Subcutaneous abdominal adipose tissue (tissue), 5 donors: ENCODE results near the gene PVALEF.

Experiments
- H3K27ac ChIP-seq: one replicate; pipeline ENCODE4 v1.7.0; 2013; ENCODE audit warnings: low read depth, mild to moderate bottlenecking, inconsistent platforms, low read length, moderate library complexity
- H3K27me3 ChIP-seq, 5 donors: one replicate each; pipeline ENCODE4 v1.7.0; 2013; ENCODE audit warnings: low read length in 5 of 5, inconsistent platforms in 1 of 5; ENCODE audit not compliant: control insufficient read depth in 5 of 5, insufficient read depth in 4 of 5
- H3K36me3 ChIP-seq, 5 donors: one replicate each; pipeline ENCODE4 v1.7.0; 2013; ENCODE audit warnings: low read length in 5 of 5; ENCODE audit not compliant: control insufficient read depth in 5 of 5, insufficient read depth in 5 of 5
- H3K4me1 ChIP-seq, 5 donors: one replicate each; pipeline ENCODE4 v1.7.0; 2013; ENCODE audit warnings: low read length in 5 of 5, mild to moderate bottlenecking in 3 of 5, moderate library complexity in 1 of 5; ENCODE audit not compliant: control insufficient read depth in 5 of 5, insufficient read depth in 5 of 5
- H3K4me3 ChIP-seq, 5 donors: one replicate each; pipeline ENCODE4 v1.7.0; 2013; ENCODE audit warnings: low read length in 5 of 5, low read depth in 1 of 5
- H3K9ac ChIP-seq, 5 donors: one replicate each; pipeline ENCODE4 v1.7.0; 2013; ENCODE audit warnings: low read length in 5 of 5, mild to moderate bottlenecking in 4 of 5, moderate library complexity in 3 of 5
- H3K9me3 ChIP-seq, 5 donors: one replicate each; pipeline ENCODE4 v1.7.0; 2013; ENCODE audit warnings: low read length in 5 of 5; ENCODE audit not compliant: control insufficient read depth in 5 of 5
- donor health status: healthy.
- donor health status: healthy.
- donor health status: healthy.
- donor health status: healthy.
- donor health status: healthy.

The PVALEF gene

GRCh38 chr17:81180836-81181810, 15.8 kb downstream of the PVALEF start:
- no peaks in the 10 kb centered on the region for H3K9me3 ChIP-seq
- H3K4me3 ChIP-seq: no peak overlapping the region
- H3K27ac ChIP-seq: no peak overlapping the region
- no peaks in the 10 kb centered on the region for H3K36me3 ChIP-seq
- no peak overlapping the region for H3K9ac ChIP-seq
- peaks cover 0 to 17% (median 13%) of the 10 kb centered on the region in 5 donors for H3K4me1 ChIP-seq
- H3K27me3 ChIP-seq: peaks cover 0 to 10% (median 4%) of the 10 kb centered on the region in 5 donors

GRCh38 chr17:81181811-81182185, 16.5 kb downstream of the PVALEF start:
- H3K27me3 ChIP-seq: peaks cover 0 to 10% (median 4%) of the 10 kb centered on the region in 5 donors

GRCh38 chr17:81182596-81182995, 17.3 kb downstream of the PVALEF start:
- H3K9me3 ChIP-seq: no peaks in the 10 kb centered on the region
- no peak overlapping the region for H3K27ac ChIP-seq
- H3K36me3 ChIP-seq: no peaks in the 10 kb centered on the region
- H3K27me3 ChIP-seq: peaks cover 0 to 10% (median 4%) of the 10 kb centered on the region in 5 donors
- no peak overlapping the region for H3K4me3 ChIP-seq
- H3K4me1 ChIP-seq: peaks cover 0 to 17% (median 13%) of the 10 kb centered on the region in 5 donors
- no peak overlapping the region for H3K9ac ChIP-seq

More at GRCh38 chr17:81181811-81182185, 16.5 kb downstream of the PVALEF start:
- Histone ChIP-seq H3K9me3 (no peaks in the 10 kb centered on the region), H3K4me3 (no peak overlapping the region), H3K9ac (no peak overlapping the region), H3K36me3 (no peaks in the 10 kb centered on the region), H3K27ac (no peak overlapping the region), H3K4me1 (peaks cover 0 to 17% (median 13%) of the 10 kb centered on the region in 5 donors)

GRCh38 chr17:81183316-81183715, 18.0 kb downstream of the PVALEF start:
- Histone ChIP-seq H3K9me3 (no peaks in the 10 kb centered on the region), H3K9ac (no peak overlapping the region), H3K27me3 (peaks cover 0 to 10% (median 4%) of the 10 kb centered on the region in 5 donors), H3K4me3 (no peak overlapping the region), H3K27ac (no peak overlapping the region), H3K36me3 (peaks cover 0 to under 1% (median 0%) of the 10 kb centered on the region in 5 donors), H3K4me1 (peaks cover 0 to 11% (median 10%) of the 10 kb centered on the region in 5 donors)

GRCh38 chr17:81183807-81184206, 18.5 kb downstream of the PVALEF start:
- no peak overlapping the region for H3K4me3 ChIP-seq
- no peaks in the 10 kb centered on the region for H3K9me3 ChIP-seq
- peaks cover 0 to 7% (median 5%) of the 10 kb centered on the region in 5 donors for H3K4me1 ChIP-seq
- H3K9ac ChIP-seq: no peak overlapping the region
- H3K27me3 ChIP-seq: peaks cover 0 to 10% (median 4%) of the 10 kb centered on the region in 5 donors
- peaks cover 0 to 4% (median 0%) of the 10 kb centered on the region in 5 donors for H3K36me3 ChIP-seq
- no peak overlapping the region for H3K27ac ChIP-seq

GRCh38 chr17:81184555-81184954, 19.2 kb downstream of the PVALEF start:
- Histone ChIP-seq H3K4me1 (no peaks in the 10 kb centered on the region), H3K9me3 (no peaks in the 10 kb centered on the region), H3K36me3 (peaks cover 0 to 10% (median 0%) of the 10 kb centered on the region in 5 donors), H3K27ac (no peak overlapping the region), H3K27me3 (peaks cover 0 to 10% (median 4%) of the 10 kb centered on the region in 5 donors), H3K4me3 (no peak overlapping the region), H3K9ac (no peak overlapping the region)

- Histone ChIP-seq H3K27ac (no peak overlapping the region), H3K4me3 (no peak overlapping the region), H3K27me3 (peaks cover 0 to 10% (median 4%) of the 10 kb centered on the region in 5 donors), H3K9ac (no peak overlapping the region), H3K4me1 (no peaks in the 10 kb centered on the region), H3K36me3 (peaks cover 0 to 22% (median 0%) of the 10 kb centered on the region in 5 donors), H3K9me3 (no peaks in the 10 kb centered on the region)
These were observed 20.9 kb downstream of the PVALEF start for GRCh38 chr17:81186203-81186602.

- H3K9me3 ChIP-seq: no peaks in the 10 kb centered on the region
- peaks cover 0 to 10% (median 4%) of the 10 kb centered on the region in 5 donors for H3K27me3 ChIP-seq
- no peak overlapping the region for H3K27ac ChIP-seq
- peaks cover 0 to 22% (median 0%) of the 10 kb centered on the region in 5 donors for H3K36me3 ChIP-seq
- no peak overlapping the region for H3K4me3 ChIP-seq
- no peaks in the 10 kb centered on the region for H3K4me1 ChIP-seq
- H3K9ac ChIP-seq: no peak overlapping the region
These were observed 21.8 kb downstream of the PVALEF start for GRCh38 chr17:81187120-81187519.

- peaks cover 0 to 22% (median 0%) of the 10 kb centered on the region in 5 donors for H3K36me3 ChIP-seq
- no peak overlapping the region for H3K4me3 ChIP-seq
- peaks cover 0 to 10% (median 4%) of the 10 kb centered on the region in 5 donors for H3K27me3 ChIP-seq
- peaks cover 0 to 3% (median 0%) of the 10 kb centered on the region in 5 donors for H3K4me1 ChIP-seq
- H3K9ac ChIP-seq: no peak overlapping the region
- H3K9me3 ChIP-seq: no peaks in the 10 kb centered on the region
- no peak overlapping the region for H3K27ac ChIP-seq
These were observed 22.5 kb downstream of the PVALEF start for GRCh38 chr17:81187586-81188490.
